Naive thymus-derived CD4-positive, alpha-beta T cell (primary cell): ENCODE measurements around the gene TMEM263. TPM values are rescaled to one million over a fixed set of nuclear protein-coding genes. Genes with fewer than 3 reads are reported as not detected.
A peak's percentile ranks its signal among the peaks of the same experiment; 100 is the strongest.

Source experiments
- ATAC-seq: fragments of 150-1000 bp; cut with Tn5 transposase; 2 replicates; pipeline ENCODE4 v1.10.0; 2021; ENCODE audit warnings: mild to moderate bottlenecking, moderate library complexity
- CTCF ChIA-PET: fragments of 350-600 bp; sonication (Branson Sonifier 250); formaldehyde crosslinking; loops from one replicate; lab custom pipeline; 2021; ENCODE audit warnings: antibody characterized with exemption; lab: Charles Lee
- POLR2A ChIA-PET: fragments of 350-600 bp; sonication (Branson Sonifier 250); formaldehyde crosslinking; loops from one replicate; lab custom pipeline; 2021; ENCODE audit warnings: antibody characterized with exemption, inconsistent platforms; lab: Charles Lee
- DNase-seq, 9 donors: peaks; one replicate each; pipeline versions ENCODE4 v3.0.0 to v3.0.0-alpha.2; 2020 to 2022; ENCODE audit warnings: mixed read lengths in 1 of 9
- H3K27ac ChIP-seq: one replicate; pipeline ENCODE4 v1.7.0; 2013; ENCODE audit warnings: mild to moderate bottlenecking, low read depth, low read length, moderate library complexity
- H3K27me3 ChIP-seq, 2 donors: one replicate each; pipeline ENCODE4 v1.7.0; 2013; ENCODE audit warnings: low read length in 2 of 2, mild to moderate bottlenecking in 2 of 2, moderate library complexity in 2 of 2; ENCODE audit not compliant: control insufficient read depth in 2 of 2, insufficient read depth in 2 of 2
- H3K36me3 ChIP-seq, 3 experiments: 1 replicate in 2 of 3; 2 replicates in 1 of 3; pipeline ENCODE4 v1.7.0; 2013; ENCODE audit warnings: low read length in 3 of 3, mild to moderate bottlenecking in 3 of 3, moderate library complexity in 1 of 3; ENCODE audit not compliant: insufficient read depth in 3 of 3, control insufficient read depth in 2 of 3
- H3K4me1 ChIP-seq, 2 donors: one replicate each; pipeline ENCODE4 v1.7.0; 2013; ENCODE audit warnings: low read length in 2 of 2, mild to moderate bottlenecking in 2 of 2, moderate library complexity in 1 of 2; ENCODE audit not compliant: control insufficient read depth in 2 of 2, insufficient read depth in 2 of 2
- H3K4me3 ChIP-seq: 2 replicates; pipeline ENCODE4 v1.7.0; 2013; ENCODE audit warnings: mild to moderate bottlenecking, low read length
- H3K9me3 ChIP-seq, 3 experiments: 1 replicate in 2 of 3; 2 replicates in 1 of 3; pipeline ENCODE4 v1.7.0; 2013; ENCODE audit warnings: low read length in 3 of 3; ENCODE audit not compliant: control insufficient read depth in 2 of 3
- H3K27ac Mint-ChIP-seq, 9 donors: one replicate each; pipeline ENCODE4 v1.8.0; 2020 to 2022; ENCODE audit warnings: mixed read lengths in 9 of 9, mild to moderate bottlenecking in 8 of 9, moderate library complexity in 5 of 9, inconsistent platforms in 2 of 9
- H3K27me3 Mint-ChIP-seq, 5 donors: one replicate each; pipeline ENCODE4 v1.8.0; 2021 to 2022; ENCODE audit warnings: mixed read lengths in 5 of 5, mild to moderate bottlenecking in 1 of 5
- H3K36me3 Mint-ChIP-seq, 5 donors: one replicate each; pipeline ENCODE4 v1.8.0; 2020 to 2022; ENCODE audit warnings: mixed read lengths in 5 of 5, mild to moderate bottlenecking in 3 of 5, inconsistent platforms in 1 of 5
- H3K4me1 Mint-ChIP-seq, 7 donors: one replicate each; pipeline ENCODE4 v1.8.0; 2020 to 2022; ENCODE audit warnings: mixed read lengths in 7 of 7, mild to moderate bottlenecking in 3 of 7, inconsistent platforms in 1 of 7
- H3K4me3 Mint-ChIP-seq, 10 donors: one replicate each; pipeline ENCODE4 v1.8.0; 2020 to 2022; ENCODE audit warnings: mild to moderate bottlenecking in 10 of 10, mixed read lengths in 10 of 10, moderate library complexity in 6 of 10, inconsistent platforms in 2 of 10
- H3K9me3 Mint-ChIP-seq, 11 donors: one replicate each; pipeline ENCODE4 v1.8.0; 2020 to 2022; ENCODE audit warnings: mixed read lengths in 11 of 11, mild to moderate bottlenecking in 4 of 11, inconsistent platforms in 1 of 11, moderate library complexity in 1 of 11
- intact Hi-C, 2 donors: fragments of 100-400 bp; cut with micrococcal nuclease; formaldehyde crosslinking; loops; one replicate each; pipeline ENCODE4 v1.15.1; 2023
- polyA plus RNA-seq, 2 donors: library from polyadenylated mRNA; unstranded; fragments of 300-500 nt; fragmentation: Illumina TruSeq; gene quantifications; one replicate each; pipeline ENCODE4 v1.2.3, GENCODE V29; 2021
- total RNA-seq, 6 experiments: library from RNA in 5 of 6; stranded (reverse) in 5 of 6; gene quantifications; 1 replicate in 5 of 6; 2 replicates in 1 of 6; pipeline ENCODE4 v1.2.3 and lab custom pipeline; 2021 to 2026

Gene TMEM263
- total and polyA plus RNA-seq, 7 experiments from 2014 or later: 20.0 to 47.8 (median 40.0) TPM

DNA sequence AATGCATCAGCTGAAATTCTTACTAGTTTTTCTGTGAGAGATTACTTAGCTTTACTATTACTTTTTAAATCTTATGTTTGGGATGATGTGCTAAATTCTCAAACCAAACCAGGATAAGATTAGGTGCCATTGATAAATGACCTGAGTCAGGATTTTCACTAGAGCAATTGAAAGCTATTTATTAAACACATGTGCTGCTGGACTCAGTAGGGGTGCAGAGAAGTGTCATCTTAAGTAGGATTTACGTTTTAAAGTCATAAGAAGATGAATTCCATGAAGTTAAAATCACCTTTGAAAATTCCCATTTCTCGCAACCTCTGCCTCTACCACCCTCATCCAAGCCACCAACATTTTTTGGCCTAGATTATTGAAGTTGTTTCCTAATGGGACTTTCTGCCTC, 8.8 kb downstream of the TMEM263 start:
- no peak for ATAC-seq
- ChIA-PET POLR2A (no interaction called here), CTCF (no interaction called here)
- Mint-ChIP-seq H3K27ac (peak overlapping the region in 2 of 9 donors; percentile 20 to 71), H3K4me1 (peaks cover 10 to 57% (median 47%) of the 10 kb centered on the region in 7 donors), H3K4me3 (no peak overlapping the region), H3K27me3 (no peaks in the 10 kb centered on the region), H3K9me3 (no peaks in the 10 kb centered on the region), H3K36me3 (peaks cover 6 to 43% (median 26%) of the 10 kb centered on the region in 5 donors)
- Histone ChIP-seq H3K27me3 (no peaks in the 10 kb centered on the region), H3K36me3 (peaks cover 0 to 24% (median 5%) of the 10 kb centered on the region in 3 experiments), H3K4me3 (no peak overlapping the region), H3K27ac (no peak overlapping the region), H3K9me3 (no peaks in the 10 kb centered on the region), H3K4me1 (peaks cover 0 to 10% of the 10 kb centered on the region in 2 donors)
- no peak for DNase-seq
- intact Hi-C loops: no loop called here

DNA sequence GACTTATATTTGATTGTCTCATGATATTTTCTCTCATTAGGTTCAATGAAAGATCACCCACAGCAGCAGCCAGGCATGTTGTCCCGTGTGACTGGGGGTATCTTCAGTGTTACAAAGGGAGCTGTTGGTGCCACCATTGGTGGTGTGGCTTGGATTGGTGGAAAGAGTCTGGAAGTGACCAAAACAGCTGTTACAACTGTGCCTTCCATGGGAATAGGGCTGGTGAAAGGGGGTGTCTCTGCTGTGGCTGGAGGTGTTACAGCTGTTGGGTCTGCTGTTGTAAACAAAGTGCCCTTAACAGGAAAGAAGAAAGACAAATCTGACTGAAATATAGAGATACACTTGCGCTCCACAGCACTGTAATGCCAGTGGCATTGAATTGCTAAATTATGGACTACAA, 15.4 kb downstream of the TMEM263 start:
- no peak overlapping the region for H3K4me3 ChIP-seq
- ChIA-PET CTCF (no interaction called here), POLR2A (no interaction called here)
- no peak overlapping the region for H3K27ac ChIP-seq
- H3K9me3 Mint-ChIP-seq: no peaks in the 10 kb centered on the region
- H3K27me3 ChIP-seq: no peaks in the 10 kb centered on the region
- DNase-seq (no peak), ATAC-seq (no peak)
- H3K4me1 Mint-ChIP-seq: peaks cover 1 to 34% (median 16%) of the 10 kb centered on the region in 7 donors
- no peak overlapping the region for H3K4me3 Mint-ChIP-seq
- intact Hi-C loops: no loop called here
- H3K4me1 ChIP-seq: no peaks in the 10 kb centered on the region
- no peaks in the 10 kb centered on the region for H3K27me3 Mint-ChIP-seq
- H3K36me3 ChIP-seq: peaks cover 0 to 32% (median 16%) of the 10 kb centered on the region in 3 experiments
- no peaks in the 10 kb centered on the region for H3K9me3 ChIP-seq
- H3K27ac Mint-ChIP-seq: peak overlapping the region in 7 of 9 donors; percentile 24 to 76 (median 45)
- peaks cover 4 to 42% (median 26%) of the 10 kb centered on the region in 5 donors for H3K36me3 Mint-ChIP-seq

DNA sequence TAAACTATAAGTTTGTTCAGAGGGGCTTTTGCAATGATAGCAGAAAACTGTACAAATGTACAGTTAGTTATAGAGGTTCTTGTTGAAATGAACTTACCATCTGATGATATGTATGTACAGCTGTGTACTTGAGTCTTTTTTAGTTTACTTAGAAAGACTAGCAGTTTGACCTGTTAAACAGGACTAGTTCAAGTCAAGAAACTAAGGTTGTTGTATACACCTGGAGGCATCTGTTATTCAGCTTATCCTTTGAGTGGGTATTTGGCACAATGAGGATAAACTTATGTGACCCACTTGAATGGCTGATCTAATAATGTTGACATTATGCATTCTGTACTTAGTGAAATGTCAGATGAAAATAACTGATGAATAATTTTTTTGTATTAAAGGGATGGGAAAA, 17.8 kb downstream of the TMEM263 start:
- Mint-ChIP-seq H3K9me3 (no peaks in the 10 kb centered on the region), H3K4me1 (peaks cover 0 to 31% (median 17%) of the 10 kb centered on the region in 7 donors), H3K27ac (peak overlapping the region in 7 of 9 donors; percentile 12 to 77 (median 31)), H3K27me3 (no peaks in the 10 kb centered on the region), H3K4me3 (no peak overlapping the region), H3K36me3 (peaks cover 7 to 38% (median 14%) of the 10 kb centered on the region in 5 donors)
- no peaks in the 10 kb centered on the region for H3K4me1 ChIP-seq
- H3K4me3 ChIP-seq: no peak overlapping the region
- H3K27me3 ChIP-seq: no peaks in the 10 kb centered on the region
- no peak overlapping the region for H3K27ac ChIP-seq
- ChIA-PET POLR2A (interaction anchor here (0.7 kb wide), 1 partner anchor 587 kb away, joined by 3 read pairs; no protein-coding TSS in a partner anchor), CTCF (no interaction called here)
- intact Hi-C loops: no loop called here
- peaks cover 0 to 17% (median 12%) of the 10 kb centered on the region in 3 experiments for H3K36me3 ChIP-seq
- ATAC-seq: no peak
- H3K9me3 ChIP-seq: no peaks in the 10 kb centered on the region
- no peak for DNase-seq

DNA sequence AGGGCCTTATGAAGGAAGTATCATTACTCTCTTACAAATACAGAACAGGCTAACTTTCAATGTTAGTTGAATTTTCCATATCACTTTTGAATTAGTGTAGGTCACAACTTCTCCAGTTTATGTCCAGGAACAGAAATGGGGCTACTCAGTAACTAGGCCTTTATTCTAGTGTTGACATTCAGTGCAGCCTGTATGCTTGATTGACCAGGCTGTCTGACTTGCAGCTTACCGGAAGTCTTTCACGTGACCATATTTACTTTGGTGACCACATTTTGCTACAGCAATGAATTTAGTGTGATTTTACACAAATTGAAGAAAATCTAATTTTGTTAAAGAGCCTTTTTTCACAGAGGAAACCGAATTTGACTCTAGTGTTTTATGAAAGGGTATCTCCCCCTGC, 18.8 kb downstream of the TMEM263 start:
- Histone ChIP-seq H3K4me3 (no peak overlapping the region), H3K27me3 (no peaks in the 10 kb centered on the region), H3K36me3 (peaks cover 0 to 12% (median 12%) of the 10 kb centered on the region in 3 experiments), H3K4me1 (no peaks in the 10 kb centered on the region), H3K9me3 (no peaks in the 10 kb centered on the region), H3K27ac (no peak overlapping the region)
- ATAC-seq: no peak
- no peak overlapping the region for H3K4me3 Mint-ChIP-seq
- no peak for DNase-seq
- intact Hi-C loops: no loop called here
- H3K9me3 Mint-ChIP-seq: no peaks in the 10 kb centered on the region
- H3K27ac Mint-ChIP-seq: peak overlapping the region in 5 of 9 donors; percentile 10 to 86 (median 34)
- POLR2A ChIA-PET: no interaction called here
- no peaks in the 10 kb centered on the region for H3K27me3 Mint-ChIP-seq
- CTCF ChIA-PET: no interaction called here
- peaks cover 0 to 35% (median 17%) of the 10 kb centered on the region in 7 donors for H3K4me1 Mint-ChIP-seq
- H3K36me3 Mint-ChIP-seq: peaks cover 7 to 34% (median 14%) of the 10 kb centered on the region in 5 donors

DNA sequence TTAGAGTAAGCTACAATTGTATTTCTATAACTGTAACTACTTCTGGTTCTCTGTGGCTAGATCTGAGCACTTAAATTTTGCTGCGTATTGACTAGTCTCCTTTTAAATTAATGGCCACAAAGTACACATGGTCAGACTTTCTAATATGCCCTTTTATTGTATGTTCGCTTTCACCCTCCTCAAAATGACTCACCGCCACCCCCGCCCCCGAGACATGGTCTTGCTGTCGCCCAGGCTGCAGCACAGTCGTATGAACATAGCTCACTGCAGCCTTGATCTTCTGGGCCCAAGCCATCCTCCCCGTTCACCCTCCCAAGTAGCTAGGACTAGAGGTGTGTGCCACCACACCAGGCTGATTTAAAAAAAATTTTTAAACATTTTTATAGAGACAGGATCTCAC, 19.4 kb downstream of the TMEM263 start:
- ATAC-seq: no peak
- intact Hi-C loops: no loop called here
- Mint-ChIP-seq H3K27ac (peak overlapping the region in 3 of 9 donors; percentile 31 to 65 (median 36)), H3K4me3 (no peak overlapping the region), H3K4me1 (peaks cover 0 to 35% (median 17%) of the 10 kb centered on the region in 7 donors), H3K9me3 (no peaks in the 10 kb centered on the region), H3K27me3 (no peaks in the 10 kb centered on the region), H3K36me3 (peaks cover 6 to 34% (median 14%) of the 10 kb centered on the region in 5 donors)
- H3K9me3 ChIP-seq: no peaks in the 10 kb centered on the region
- H3K27me3 ChIP-seq: no peaks in the 10 kb centered on the region
- no peak overlapping the region for H3K27ac ChIP-seq
- peaks cover 0 to 12% (median 12%) of the 10 kb centered on the region in 3 experiments for H3K36me3 ChIP-seq
- ChIA-PET CTCF (no interaction called here), POLR2A (no interaction called here)
- DNase-seq: no peak
- no peaks in the 10 kb centered on the region for H3K4me1 ChIP-seq
- H3K4me3 ChIP-seq: no peak overlapping the region

DNA sequence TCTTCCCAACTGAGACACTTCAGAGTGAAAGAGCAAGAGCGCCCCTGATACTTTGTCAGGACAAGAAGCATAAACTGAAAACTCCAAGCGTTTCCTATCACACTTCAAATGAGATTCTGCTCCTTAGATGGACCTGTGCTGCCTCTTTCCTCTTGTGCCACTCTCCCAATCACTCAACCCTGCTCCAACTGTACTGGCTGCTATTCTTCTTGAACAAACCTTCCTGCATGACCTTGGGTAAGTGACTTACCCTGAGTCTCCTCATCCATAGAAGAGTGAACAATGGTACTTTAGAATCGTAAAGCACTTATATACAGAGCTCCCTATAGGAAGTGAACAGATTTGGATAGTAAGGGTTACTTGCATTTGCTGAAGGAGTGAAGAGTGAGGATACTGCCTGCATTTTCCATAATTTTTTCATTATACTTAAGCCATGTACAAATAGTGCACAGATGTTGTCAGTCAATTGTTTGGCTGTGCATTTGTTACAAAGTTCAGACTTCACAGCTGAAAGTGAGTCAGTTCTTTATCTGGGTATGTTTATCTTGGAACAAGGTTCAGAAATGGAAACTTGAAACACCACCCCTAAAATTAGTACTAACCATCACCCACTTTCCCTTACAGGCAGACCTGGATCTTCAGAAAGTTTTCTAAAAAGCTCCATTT, 20.4 kb downstream of the TMEM263 start:
- intact Hi-C loops: no loop called here
- POLR2A ChIA-PET: no interaction called here
- Mint-ChIP-seq H3K36me3 (peaks cover 2 to 30% (median 11%) of the 10 kb centered on the region in 5 donors), H3K4me3 (no peak overlapping the region), H3K9me3 (no peaks in the 10 kb centered on the region), H3K4me1 (peaks cover 0 to 30% (median 13%) of the 10 kb centered on the region in 7 donors), H3K27ac (peak overlapping the region in 5 of 9 donors; percentile 5 to 60 (median 14)), H3K27me3 (no peaks in the 10 kb centered on the region)
- no peaks in the 10 kb centered on the region for H3K4me1 ChIP-seq
- H3K27me3 ChIP-seq: no peaks in the 10 kb centered on the region
- no peak for DNase-seq
- H3K9me3 ChIP-seq: no peaks in the 10 kb centered on the region
- no peak overlapping the region for H3K27ac ChIP-seq
- no peak for ATAC-seq
- H3K36me3 ChIP-seq: peaks cover 0 to 9% (median 6%) of the 10 kb centered on the region in 3 experiments
- no peak overlapping the region for H3K4me3 ChIP-seq
- CTCF ChIA-PET: no interaction called here
